NCI-H345 treated with DMSO at 0.1 percent for 48 hours (cell line): Measurements from ENCODE around the gene CCDC192.
"Not testable (repeated sequence)": the region's sequence is repeated elsewhere in the genome, so short reads cannot be mapped to it uniquely, and the experiment has no call there.

Source experiments
- DNase-seq: peaks from one replicate; lab custom pipeline; 2025; ENCODE audit not compliant: unreplicated experiment; lab: John Stamatoyannopoulos, UW

CCDC192 gene

GRCh38 chr5:127758766-127759283 lies 55.6 kb downstream of the CCDC192 start:
- DNase-seq, result no peak

- no peak for DNase-seq
Observed at GRCh38 chr5:127761869-127762268, 58.7 kb downstream of the CCDC192 start.

GRCh38 chr5:127762412-127762811 lies 59.2 kb downstream of the CCDC192 start:
- no peak for DNase-seq

DNA sequence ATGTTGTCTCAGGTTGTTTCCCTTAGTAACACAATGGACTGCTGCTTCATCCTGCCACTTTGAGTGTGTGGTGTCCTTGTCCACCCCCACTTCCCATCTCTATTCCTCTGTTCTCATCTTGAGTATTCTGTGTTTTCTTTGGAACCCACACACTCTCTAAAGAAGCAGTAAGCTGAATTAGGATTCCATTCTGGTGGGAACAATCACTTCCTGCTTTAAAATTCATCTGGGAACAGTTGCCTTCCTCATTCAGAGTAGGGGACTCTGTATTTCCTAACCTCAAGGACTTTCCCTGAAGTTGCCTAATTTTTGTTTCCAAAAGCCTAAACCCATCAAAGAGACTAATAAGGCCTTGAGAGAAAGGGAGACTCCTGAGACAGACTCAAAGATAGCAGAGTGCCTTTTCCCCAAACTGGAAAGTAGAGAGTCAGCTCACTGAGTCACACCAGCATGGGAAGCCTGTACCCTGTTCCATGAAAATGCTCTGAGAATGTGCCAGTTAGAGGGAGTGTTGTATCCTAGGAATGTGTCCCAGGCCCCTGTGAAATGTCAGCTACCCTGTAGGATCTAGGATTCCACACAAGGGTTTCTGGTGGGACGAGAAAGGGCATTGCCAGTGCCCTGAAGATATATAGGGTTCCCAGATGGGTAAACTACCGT lies 63.6 kb downstream of the CCDC192 start:
- DNase-seq, result no peak

DNA sequence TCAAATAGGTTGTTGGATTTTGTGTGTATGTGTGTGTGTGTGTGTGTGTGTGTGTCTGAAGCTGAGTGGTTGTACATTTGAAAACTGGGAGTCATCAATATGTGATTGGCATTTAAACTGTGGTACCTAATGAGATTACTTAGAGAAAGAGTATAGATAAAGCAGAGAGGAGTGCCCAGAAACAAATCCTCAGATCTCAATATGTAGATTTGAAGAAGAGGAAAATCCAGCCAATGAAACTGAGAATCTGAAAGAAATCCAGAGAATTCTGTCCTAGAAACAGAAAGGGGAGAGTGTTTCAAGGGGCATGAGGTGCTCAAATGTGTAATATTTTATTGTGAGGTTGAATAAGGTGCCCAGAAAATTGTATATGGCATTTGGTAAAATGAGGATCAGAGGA lies 66.2 kb downstream of the CCDC192 start:
- no peak for DNase-seq

- DNase-seq, result no peak
Observed at GRCh38 chr5:127770272-127770671, 67.1 kb downstream of the CCDC192 start.

DNA sequence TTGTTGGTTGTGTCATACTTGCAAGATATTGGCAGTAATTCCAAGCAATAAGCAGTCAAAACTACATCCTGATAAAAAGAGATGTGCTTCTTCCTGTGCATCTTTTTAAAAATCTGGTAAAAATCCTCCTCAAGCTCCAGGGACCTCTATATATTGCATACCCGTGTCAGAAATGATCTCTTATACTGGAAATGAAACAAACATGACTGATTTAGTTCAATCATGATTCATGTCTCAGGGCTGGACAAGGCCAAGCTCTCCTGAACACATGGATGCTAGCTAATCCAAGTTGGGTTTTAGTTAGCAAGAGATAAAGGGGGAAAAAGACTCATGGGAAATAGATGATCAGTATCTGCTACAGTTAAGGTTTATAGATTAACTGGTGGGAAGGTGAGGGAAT lies 69.3 kb downstream of the CCDC192 start:
- no peak for DNase-seq

DNA sequence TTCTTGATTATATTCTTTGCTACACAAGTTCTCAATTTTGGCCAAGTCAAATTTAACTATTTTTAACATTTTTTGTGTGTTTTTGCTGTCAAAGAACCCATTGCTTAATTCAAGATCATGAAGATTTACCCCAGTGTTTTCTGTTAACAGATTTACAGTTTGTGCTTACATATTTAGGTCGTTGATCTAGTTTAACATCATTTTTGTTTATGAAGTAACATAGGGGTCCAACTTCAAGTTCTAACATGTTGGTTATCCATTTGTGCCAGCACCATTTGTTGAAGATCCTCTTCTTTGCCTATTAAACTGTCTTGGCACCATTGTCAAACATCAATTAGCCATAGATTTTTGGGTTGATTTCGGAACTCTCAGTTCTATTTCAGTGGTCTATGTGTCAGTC lies 71.0 kb downstream of the CCDC192 start:
- DNase-seq, result no peak

GRCh38 chr5:127776477-127776876 lies 73.3 kb downstream of the CCDC192 start:
- DNase-seq, result no peak

- DNase-seq, result no peak
Observed at GRCh38 chr5:127777957-127778356, 74.8 kb downstream of the CCDC192 start.

DNA sequence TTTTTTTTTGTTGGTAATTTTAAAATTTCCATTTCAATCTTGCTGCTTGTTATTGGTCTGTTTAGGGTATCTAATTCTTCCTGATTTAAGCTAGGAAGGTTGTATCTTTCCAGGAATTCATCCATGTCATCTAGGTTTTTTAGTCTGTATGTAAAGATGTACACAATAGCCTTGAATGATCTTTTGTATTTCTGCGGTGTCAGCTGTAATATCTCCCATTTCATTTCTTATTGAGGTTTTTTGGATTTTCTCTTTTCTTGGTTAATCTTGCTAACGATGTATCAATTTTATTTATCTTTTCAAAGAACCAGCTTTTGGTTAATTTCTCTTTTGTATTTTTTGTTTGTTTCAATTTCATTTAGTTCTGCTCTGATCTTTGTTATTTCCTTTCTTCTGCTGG lies 79.3 kb downstream of the CCDC192 start:
- not testable (repeated sequence) for DNase-seq

GRCh38 chr5:127785098-127785927 lies 82.1 kb downstream of the CCDC192 start:
- DNase-seq, result no peak

- DNase-seq, result no peak
Observed at GRCh38 chr5:127791439-127791838, 88.2 kb downstream of the CCDC192 start.

- DNase-seq, result not testable (repeated sequence)
Observed at GRCh38 chr5:127791908-127792307, 88.7 kb downstream of the CCDC192 start.

- no peak for DNase-seq
Observed at GRCh38 chr5:127793052-127793451, 89.9 kb downstream of the CCDC192 start.

GRCh38 chr5:127793879-127794278 lies 90.7 kb downstream of the CCDC192 start:
- no peak for DNase-seq

DNA sequence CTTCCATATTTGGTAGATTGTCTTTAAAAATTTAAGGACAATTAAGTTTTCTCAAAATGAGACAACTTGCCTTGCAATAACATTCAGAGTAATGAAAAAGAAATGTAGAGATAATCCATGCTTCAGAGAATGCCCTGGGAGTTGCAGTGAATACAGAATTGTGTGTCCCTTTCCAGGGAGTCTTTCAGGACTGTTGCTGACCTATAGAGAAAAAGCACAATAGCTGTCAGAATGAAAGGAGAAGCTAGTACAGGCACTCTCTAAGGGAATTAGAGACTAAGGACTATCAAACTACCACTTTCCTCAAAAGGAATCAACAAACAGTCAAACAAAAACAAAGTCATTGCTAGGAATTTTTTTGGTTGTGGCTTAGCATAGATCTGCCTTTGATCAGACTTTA lies 93.0 kb downstream of the CCDC192 start:
- no peak for DNase-seq

- DNase-seq, result no peak
Observed at GRCh38 chr5:127799293-127799905, 96.2 kb downstream of the CCDC192 start.

GRCh38 chr5:127801751-127802476 lies 98.7 kb downstream of the CCDC192 start:
- no peak for DNase-seq

DNA sequence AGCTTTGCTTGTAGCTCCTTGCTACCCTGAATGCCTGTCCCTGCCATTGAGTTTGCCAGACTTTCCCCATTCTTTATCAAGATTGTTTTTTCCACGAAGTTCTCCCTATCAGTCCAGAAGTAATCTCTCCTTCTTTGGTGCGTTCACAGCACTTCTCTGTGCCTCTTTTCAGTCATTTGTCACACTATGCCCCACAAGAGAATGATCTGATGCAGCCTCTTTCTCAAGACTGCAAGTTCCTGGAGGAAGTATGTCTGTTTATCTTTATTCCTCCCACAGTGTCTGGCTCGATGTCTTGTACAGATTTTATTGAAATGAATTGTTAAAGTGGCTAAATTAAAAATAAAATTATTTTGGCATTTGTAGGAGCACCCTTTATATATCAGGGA lies 99.3 kb downstream of the CCDC192 start:
- DNase-seq, result no peak

DNA sequence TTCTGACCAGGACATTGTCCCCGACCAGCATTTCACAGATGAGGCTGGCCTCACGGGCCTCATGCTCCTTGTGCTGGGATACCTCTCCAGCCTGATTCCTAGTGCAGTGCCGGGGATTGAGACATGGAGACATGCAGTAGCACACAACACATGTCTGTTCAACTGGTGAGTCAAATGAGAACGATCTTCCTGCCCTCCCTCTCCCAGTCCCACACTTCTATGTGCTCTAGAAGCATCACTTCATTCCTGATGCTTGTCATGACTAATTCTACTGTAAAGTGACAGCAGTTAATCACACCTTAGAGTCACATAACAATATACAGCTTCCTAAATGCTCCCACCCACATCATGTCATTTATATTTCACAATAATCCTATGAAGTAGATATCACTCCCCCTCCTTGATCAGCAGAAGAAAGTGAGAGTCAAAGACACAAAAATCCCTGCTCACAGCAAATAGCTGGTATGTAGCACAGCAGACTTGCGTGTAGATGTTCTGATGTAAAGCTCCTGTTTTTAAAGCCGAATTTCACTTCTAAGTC lies 101.8 kb downstream of the CCDC192 start:
- no peak for DNase-seq
